Superior temporal gyrus (tissue), 1 donor: ENCODE data around the gene SMARCAL1.

Experiments used
- DNase-seq: peaks from one replicate; pipeline ENCODE4 v3.0.0-alpha.2; 2016; ENCODE audit errors: extremely low spot score

SMARCAL1 gene

GRCh38 chr2:216475767-216476166 lies 63.5 kb downstream of the SMARCAL1 start:
- DNase-seq = no peak

GRCh38 chr2:216477283-216478035 lies 65.2 kb downstream of the SMARCAL1 start:
- DNase-seq = no peak

GRCh38 chr2:216478151-216478550 lies 65.9 kb downstream of the SMARCAL1 start:
- DNase-seq = no peak

GRCh38 chr2:216478791-216479190 lies 66.5 kb downstream of the SMARCAL1 start:
- no peak for DNase-seq

GRCh38 chr2:216480221-216480620 lies 67.9 kb downstream of the SMARCAL1 start:
- DNase-seq = no peak

GRCh38 chr2:216482640-216483039 lies 70.4 kb downstream of the SMARCAL1 start:
- no peak for DNase-seq

- no peak for DNase-seq
Observed at GRCh38 chr2:216485237-216485636, 73.0 kb downstream of the SMARCAL1 start.

- no peak for DNase-seq
Observed at GRCh38 chr2:216485745-216486144, 73.5 kb downstream of the SMARCAL1 start.

- DNase-seq = no peak
Observed at GRCh38 chr2:216486271-216486670, 74.0 kb downstream of the SMARCAL1 start.

GRCh38 chr2:216486708-216487107 lies 74.4 kb downstream of the SMARCAL1 start:
- no peak for DNase-seq

- DNase-seq = no peak
Observed at GRCh38 chr2:216490061-216490460, 77.8 kb downstream of the SMARCAL1 start.

GRCh38 chr2:216491793-216492596 lies 79.7 kb downstream of the SMARCAL1 start:
- DNase-seq = no peak

- no peak for DNase-seq
Observed at GRCh38 chr2:216492597-216493333, 80.5 kb downstream of the SMARCAL1 start.

- no peak for DNase-seq
Observed at GRCh38 chr2:216493334-216493685, 81.0 kb downstream of the SMARCAL1 start.

GRCh38 chr2:216495656-216496055 lies 83.4 kb downstream of the SMARCAL1 start:
- no peak for DNase-seq

- DNase-seq = no peak
Observed at GRCh38 chr2:216497382-216498069, 85.2 kb downstream of the SMARCAL1 start.

- DNase-seq = no peak
Observed at GRCh38 chr2:216498070-216498378, 85.7 kb downstream of the SMARCAL1 start.

- DNase-seq = peak; percentile 99
Observed at GRCh38 chr2:216498379-216499352, 86.4 kb downstream of the SMARCAL1 start, which contains the start of gene RPL37A. Gene RPL37A (plus strand): TSS chr2:216498844. CDS start chr2:216498875, 31 bp downstream.

GRCh38 chr2:216499641-216500218 lies 87.4 kb downstream of the SMARCAL1 start:
- DNase-seq = no peak

GRCh38 chr2:216500572-216500971 lies 88.3 kb downstream of the SMARCAL1 start:
- no peak for DNase-seq
